GM12878 (cell line): ENCODE measurements around the gene ANKRD28. TPM values are rescaled to one million over a fixed set of nuclear protein-coding genes. Genes with fewer than 3 reads are reported as not detected.

ENCODE experiments used
- BHLHE40 ChIP-seq, 2 experiments: fragments of 450-650 bp in 1 of 2; IDR thresholded peaks; 2 replicates each; pipeline ENCODE4 v1.6.1; 2011 to 2017; ENCODE audit warnings: low read depth in 2 of 2, borderline replicate concordance in 1 of 2, improper control_type of control experiment in 1 of 2, low read length in 1 of 2, mild to moderate bottlenecking in 1 of 2
- CBX5 ChIP-seq: sonication (generic); IDR thresholded peaks from 2 replicates; pipeline ENCODE4 v1.6.1; 2016; ENCODE audit warnings: low read depth, moderate library complexity, mild to moderate bottlenecking, inconsistent platforms
- CHD2 ChIP-seq: IDR thresholded peaks from 2 replicates; pipeline ENCODE4 v1.6.1; 2011; ENCODE audit warnings: low read depth, low read length, improper control_type of control experiment, borderline replicate concordance
- DPF2 ChIP-seq: fragments of 450-650 bp; IDR thresholded peaks from 2 replicates; pipeline ENCODE4 v1.6.1; 2017; ENCODE audit warnings: mild to moderate bottlenecking
- E2F8 ChIP-seq: fragments of 450-650 bp; IDR thresholded peaks from 2 replicates; pipeline ENCODE4 v1.6.1; 2018; ENCODE audit warnings: mild to moderate bottlenecking, low read depth, moderate library complexity; ENCODE audit not compliant: partially characterized antibody
- EGR1 ChIP-seq, 2 experiments: IDR thresholded peaks; 1 replicate in 1 of 2; 2 replicates in 1 of 2; pipeline ENCODE4 v1.6.1; 2011 to 2012; ENCODE audit warnings: low read depth in 2 of 2, low read length in 2 of 2, borderline replicate concordance in 1 of 2, mild to moderate bottlenecking in 1 of 2, moderate library complexity in 1 of 2
- FOS ChIP-seq: IDR thresholded peaks from 3 replicates; pipeline ENCODE4 v1.6.1; 2011; ENCODE audit warnings: borderline replicate concordance; ENCODE audit not compliant: insufficient read length; ENCODE audit errors: extremely low read depth
- FOXM1 ChIP-seq: IDR thresholded peaks from 2 replicates; pipeline ENCODE4 v1.6.1; 2012; ENCODE audit warnings: low read depth, mild to moderate bottlenecking, inconsistent platforms, low read length, moderate library complexity
- HSF1 ChIP-seq: fragments of 150-350 bp; IDR thresholded peaks from 2 replicates; pipeline ENCODE4 v1.6.1; 2014; ENCODE audit warnings: mild to moderate bottlenecking, low read depth, low read length
- IKZF2 ChIP-seq, 2 experiments: fragments of 450-650 bp; IDR thresholded peaks; 2 replicates each; pipeline ENCODE4 v1.6.1; 2017; ENCODE audit warnings: mild to moderate bottlenecking in 2 of 2, moderate library complexity in 2 of 2
- KAT2A ChIP-seq: conservative IDR thresholded peaks from 2 replicates; pipeline ENCODE4 v1.6.1; 2011; ENCODE audit warnings: low read depth, low read length; ENCODE audit not compliant: control insufficient read depth
- MEF2B ChIP-seq: fragments of 450-650 bp; IDR thresholded peaks from 2 replicates; pipeline ENCODE4 v1.6.1; 2018; ENCODE audit warnings: mild to moderate bottlenecking, moderate library complexity; ENCODE audit not compliant: partially characterized antibody, poor library complexity, severe bottlenecking
- MTA2 ChIP-seq: fragments of 450-650 bp; IDR thresholded peaks from 2 replicates; pipeline ENCODE4 v1.6.1; 2016; ENCODE audit warnings: low read depth, mild to moderate bottlenecking, moderate library complexity
- NBN ChIP-seq: fragments of 450-650 bp; IDR thresholded peaks from 2 replicates; pipeline ENCODE4 v1.6.1; 2016
- NFXL1 ChIP-seq: fragments of 450-650 bp; IDR thresholded peaks from 2 replicates; pipeline ENCODE4 v1.6.1; 2017; ENCODE audit warnings: antibody characterized with exemption, mild to moderate bottlenecking, borderline replicate concordance
- NR2C1 ChIP-seq: fragments of 450-650 bp; IDR thresholded peaks from 2 replicates; pipeline ENCODE4 v1.6.1; 2017; ENCODE audit warnings: antibody characterized with exemption, mild to moderate bottlenecking, moderate library complexity
- NR2C2 ChIP-seq: IDR thresholded peaks from 2 replicates; pipeline ENCODE4 v1.6.1; 2011; ENCODE audit warnings: borderline replicate concordance, low read depth; ENCODE audit not compliant: control insufficient read depth, insufficient read length
- NRF1 ChIP-seq: conservative IDR thresholded peaks from 2 replicates; pipeline ENCODE4 v1.6.1; 2011; ENCODE audit warnings: mild to moderate bottlenecking, low read depth, low read length, improper control_type of control experiment
- PAX5 ChIP-seq: IDR thresholded peaks from 2 replicates; pipeline ENCODE4 v1.6.1; 2011; ENCODE audit warnings: low read depth, low read length, borderline replicate concordance
- PKNOX1 ChIP-seq: fragments of 450-650 bp; IDR thresholded peaks from 2 replicates; pipeline ENCODE4 v1.6.1; 2016; ENCODE audit warnings: mild to moderate bottlenecking
- POU2F2 ChIP-seq: IDR thresholded peaks from 3 replicates; pipeline ENCODE4 v1.6.1; 2011; ENCODE audit warnings: low read depth, mild to moderate bottlenecking, low read length, borderline replicate concordance
- RAD21 ChIP-seq: IDR thresholded peaks from 2 replicates; pipeline ENCODE4 v1.6.1; 2011; ENCODE audit warnings: mild to moderate bottlenecking, low read depth, low read length, moderate library complexity; ENCODE audit not compliant: insufficient read depth
- RAD51 ChIP-seq: fragments of 450-650 bp; IDR thresholded peaks from 2 replicates; pipeline ENCODE4 v1.6.1; 2016; ENCODE audit warnings: moderate library complexity, mild to moderate bottlenecking, inconsistent platforms
- SPI1 ChIP-seq: IDR thresholded peaks from 2 replicates; pipeline ENCODE4 v1.6.1; 2011; ENCODE audit warnings: low read depth, mild to moderate bottlenecking, low read length, moderate library complexity, borderline replicate concordance; ENCODE audit not compliant: insufficient read depth
- ZNF274 ChIP-seq: IDR thresholded peaks from one replicate; pipeline ENCODE4 v1.8.0; 2011; ENCODE audit not compliant: insufficient read length, insufficient read depth
- polyA plus RNA-seq, 11 experiments: library from polyadenylated mRNA; depleted of rRNA in 4 of 11; unstranded in 6 of 11; stranded (reverse) in 5 of 11; fragments of >200 nt; fragmentation: Nextera tagmentation in 4 of 11; fragmentation: Illumina TruSeq in 1 of 11; extraction: Ambion mirVana in 4 of 11; extraction: Trizol in 1 of 11; gene quantifications; 1 replicate in 1 of 11; 2 replicates in 10 of 11; pipeline versions ENCODE4 v1.2.1 to v1.2.3, GENCODE V29; 2011 to 2016; ENCODE audit warnings: inconsistent platforms in 2 of 11, missing spikeins in 2 of 11, low read depth in 1 of 11
- total RNA-seq, 4 experiments: library from RNA; depleted of rRNA in 3 of 4; stranded (reverse); fragments of >200 nt in 3 of 4; fragmentation: Illumina TruSeq in 1 of 4; extraction: Trizol in 1 of 4; gene quantifications; 2 replicates each; pipeline versions ENCODE4 v1.2.1 to v1.2.3, GENCODE V29; 2013 to 2021

Gene ANKRD28
- total and polyA plus RNA-seq, 10 of the 15 experiments (the other 5 are each of a cell fraction or from before 2014, with no cell fraction given) = 11.2 to 105 (median 38.3) TPM

- TF ChIP-seq FOS (no peak), NR2C2 (no peak), NFXL1 (no peak), SPI1 (no peak), NBN (0 out of 2 replicates have a peak, but pooled peaks have one; percentile 15), CBX5 (no peak), BHLHE40 (IDR thresholded peaks at IDR 0.05; ENCODE audit: borderline replicate concordance in 1 of 2, low read depth in 2 of 2, low read length in 1 of 2) (peak in 1 of 2 experiments; percentile 18; a peak in 1 of 4 replicates), POU2F2 (no peak), MEF2B (peak; percentile 24), PKNOX1 (no peak), CHD2 (no peak), MTA2 (peak; percentile 72), EGR1 (IDR thresholded peaks at IDR 0.05; ENCODE audit: borderline replicate concordance in 1 of 2, low read depth in 2 of 2, low read length in 2 of 2) (no peak), IKZF2 (IDR thresholded peaks at IDR 0.05) (peak; percentile 68 to 76), KAT2A (no peak), DPF2 (no peak; the same call in 1 of the 2 replicates), E2F8 (no peak), FOXM1 (0 out of 2 replicates have a peak, but pooled peaks have one; percentile 40), ZNF274 (no peak), RAD21 (0 out of 2 replicates have a peak, but pooled peaks have one; percentile 6), HSF1 (no peak), NR2C1 (0 out of 2 replicates have a peak, but pooled peaks have one; percentile 4), NRF1 (no peak), RAD51 (no peak), PAX5 (no peak)
Observed at GRCh38 chr3:15637131-15637951, 160.4 kb downstream of the ANKRD28 start (continued).
